Activated naive CD8-positive, alpha-beta T cell treated with anti-CD3 and anti-CD28 coated beads, Interleukin-2, amount 50 U/mL, for 24 hours (primary cell): ENCODE data around the gene EFCAB6.

Experiments used
- ATAC-seq: fragments of 150-1000 bp; cut with Tn5 transposase; one replicate; pipeline ENCODE4 v1.10.0; 2021
- DNase-seq: peaks from one replicate; pipeline ENCODE4 v3.0.0; 2021
- H3K27ac Mint-ChIP-seq: one replicate; pipeline ENCODE4 v1.8.0; 2021; ENCODE audit warnings: mild to moderate bottlenecking, mixed read lengths
- H3K27me3 Mint-ChIP-seq: one replicate; pipeline ENCODE4 v1.8.0; 2021; ENCODE audit warnings: mixed read lengths
- H3K36me3 Mint-ChIP-seq: one replicate; pipeline ENCODE4 v1.8.0; 2021; ENCODE audit warnings: low read depth, mixed read lengths
- H3K4me1 Mint-ChIP-seq: one replicate; pipeline ENCODE4 v1.8.0; 2021; ENCODE audit warnings: mixed read lengths
- H3K4me3 Mint-ChIP-seq: one replicate; pipeline ENCODE4 v1.8.0; 2021; ENCODE audit warnings: mild to moderate bottlenecking, moderate library complexity, mixed read lengths
- H3K9me3 Mint-ChIP-seq: one replicate; pipeline ENCODE4 v1.8.0; 2021; ENCODE audit warnings: mixed read lengths

Gene EFCAB6

DNA sequence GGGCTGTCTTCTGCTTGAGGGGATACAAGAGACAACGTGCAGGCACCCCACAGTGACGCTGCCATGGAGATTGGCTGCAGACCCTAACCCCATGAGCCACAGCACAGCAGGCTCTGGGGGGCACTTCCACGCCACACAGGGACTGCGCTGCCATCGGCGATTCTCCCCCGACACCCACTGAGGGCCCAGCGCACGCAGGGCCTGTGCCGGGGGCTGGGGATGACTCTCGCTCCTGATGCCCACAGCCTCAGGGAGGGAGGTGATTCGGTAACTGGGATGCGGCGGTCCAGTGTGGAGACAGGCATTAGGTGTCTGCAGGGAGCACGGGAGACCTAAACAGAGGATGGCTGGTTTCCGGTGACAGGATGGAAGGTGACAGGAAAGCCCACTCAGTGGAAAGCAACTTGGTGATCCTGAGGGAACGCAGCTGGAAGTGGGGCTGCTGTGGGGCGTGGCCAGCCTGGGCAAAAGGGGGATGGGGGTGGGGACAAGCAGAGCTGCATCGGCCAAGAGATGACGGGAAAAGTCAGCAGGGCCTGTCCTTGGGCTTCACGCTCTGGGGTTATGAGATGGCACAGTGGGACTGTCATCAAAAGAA, 37.7 kb downstream of the EFCAB6 start:
- Mint-ChIP-seq H3K27me3 (peaks cover 5% of the 10 kb centered on the region), H3K4me1 (no peaks in the 10 kb centered on the region), H3K36me3 (no peaks in the 10 kb centered on the region), H3K4me3 (no peak overlapping the region), H3K9me3 (no peaks in the 10 kb centered on the region), H3K27ac (no peak overlapping the region)
- DNase-seq (no peak), ATAC-seq (no peak)

GRCh38 chr22:43772831-43773230, 39.3 kb downstream of the EFCAB6 start:
- Mint-ChIP-seq H3K4me3 (no peak overlapping the region), H3K36me3 (no peaks in the 10 kb centered on the region), H3K27ac (no peak overlapping the region), H3K9me3 (no peaks in the 10 kb centered on the region), H3K27me3 (peaks cover 5% of the 10 kb centered on the region), H3K4me1 (no peaks in the 10 kb centered on the region)
- ATAC-seq, result no peak
- no peak for DNase-seq

DNA sequence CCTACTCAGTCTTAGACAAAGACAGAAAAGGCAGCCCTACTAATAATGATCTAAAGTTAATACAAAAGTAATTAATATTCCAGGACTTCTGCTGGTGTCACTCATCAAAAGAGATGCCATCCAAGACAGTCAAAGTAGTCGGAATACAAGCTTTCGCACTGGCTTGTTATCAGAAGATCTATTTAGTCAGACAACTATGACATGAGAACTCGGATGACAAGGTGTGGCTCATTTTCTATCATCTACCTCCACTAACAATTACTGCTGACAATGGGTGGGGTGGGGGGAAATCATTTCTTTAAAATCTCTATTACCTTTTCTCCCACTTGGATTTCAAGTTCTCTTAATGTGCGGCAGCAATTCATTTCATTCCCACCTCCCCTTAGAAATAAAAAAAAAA, 56.7 kb downstream of the EFCAB6 start:
- Mint-ChIP-seq H3K27me3 (peaks cover 13% of the 10 kb centered on the region), H3K4me3 (no peak overlapping the region), H3K4me1 (no peaks in the 10 kb centered on the region), H3K36me3 (no peaks in the 10 kb centered on the region), H3K27ac (no peak overlapping the region), H3K9me3 (no peaks in the 10 kb centered on the region)
- no peak for DNase-seq
- ATAC-seq, result no peak

DNA sequence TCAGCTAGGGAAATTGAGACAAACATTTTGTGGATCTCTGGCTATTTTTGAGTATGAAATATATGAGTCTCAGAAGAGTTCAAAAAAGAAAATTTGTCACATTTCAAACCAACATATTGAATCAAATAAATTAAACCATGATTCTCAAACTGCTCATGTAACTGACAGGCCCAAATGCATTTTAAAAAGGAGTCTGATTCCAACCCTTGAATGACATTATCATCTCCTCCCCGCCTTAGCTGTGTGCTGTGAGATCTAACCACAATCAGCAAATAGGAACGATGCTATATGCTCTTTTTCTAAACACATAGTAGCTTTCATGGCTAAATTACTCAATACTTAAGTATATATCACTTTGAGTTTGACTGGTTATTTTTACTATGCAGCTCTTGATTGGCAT, 57.1 kb downstream of the EFCAB6 start:
- ATAC-seq (no peak), DNase-seq (no peak)
- Mint-ChIP-seq H3K4me1 (no peaks in the 10 kb centered on the region), H3K9me3 (no peaks in the 10 kb centered on the region), H3K4me3 (no peak overlapping the region), H3K27me3 (peaks cover 13% of the 10 kb centered on the region), H3K36me3 (no peaks in the 10 kb centered on the region), H3K27ac (no peak overlapping the region)

GRCh38 chr22:43754176-43754575, 57.9 kb downstream of the EFCAB6 start:
- Mint-ChIP-seq H3K9me3 (no peaks in the 10 kb centered on the region), H3K36me3 (no peaks in the 10 kb centered on the region), H3K4me3 (no peak overlapping the region), H3K4me1 (no peaks in the 10 kb centered on the region), H3K27me3 (peaks cover 13% of the 10 kb centered on the region), H3K27ac (no peak overlapping the region)
- DNase-seq (no peak), ATAC-seq (no peak)

GRCh38 chr22:43753688-43754087, 58.4 kb downstream of the EFCAB6 start:
- H3K4me1 Mint-ChIP-seq, result no peaks in the 10 kb centered on the region
- ATAC-seq (no peak), DNase-seq (no peak)

GRCh38 chr22:43750751-43751150, 61.4 kb downstream of the EFCAB6 start:
- ATAC-seq (no peak), DNase-seq (no peak)
- no peaks in the 10 kb centered on the region for H3K4me1 Mint-ChIP-seq
- H3K36me3 Mint-ChIP-seq, result no peaks in the 10 kb centered on the region
- no peaks in the 10 kb centered on the region for H3K9me3 Mint-ChIP-seq
- peaks cover 13% of the 10 kb centered on the region for H3K27me3 Mint-ChIP-seq
- no peak overlapping the region for H3K4me3 Mint-ChIP-seq
- H3K27ac Mint-ChIP-seq, result no peak overlapping the region

More at GRCh38 chr22:43753688-43754087, 58.4 kb downstream of the EFCAB6 start:
- H3K9me3 Mint-ChIP-seq, result no peaks in the 10 kb centered on the region
- no peak overlapping the region for H3K4me3 Mint-ChIP-seq
- no peaks in the 10 kb centered on the region for H3K36me3 Mint-ChIP-seq
- H3K27me3 Mint-ChIP-seq, result peaks cover 13% of the 10 kb centered on the region
- no peak overlapping the region for H3K27ac Mint-ChIP-seq

DNA sequence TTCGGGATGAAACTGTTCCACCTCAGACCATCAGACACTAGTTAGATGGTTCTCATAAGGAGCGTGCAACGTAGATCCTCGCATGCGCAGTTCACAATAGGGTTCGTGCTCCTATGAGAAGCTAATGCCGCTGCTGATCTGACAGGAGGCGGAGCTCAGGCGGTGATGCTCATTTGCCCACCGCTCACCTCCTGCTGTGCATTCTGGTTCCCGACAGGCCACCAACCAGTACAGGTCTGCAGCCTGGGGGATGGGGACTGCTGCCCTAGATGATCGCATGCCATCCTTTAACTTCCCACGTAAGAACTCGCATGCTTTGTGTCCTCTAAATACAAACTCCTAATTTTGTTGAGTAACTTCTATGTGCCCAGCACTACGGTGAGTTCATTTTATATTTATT, 62.6 kb downstream of the EFCAB6 start:
- H3K27ac Mint-ChIP-seq, result no peak overlapping the region
- DNase-seq (no peak), ATAC-seq (no peak)
- H3K4me3 Mint-ChIP-seq, result no peak overlapping the region
- H3K27me3 Mint-ChIP-seq, result peaks cover 9% of the 10 kb centered on the region
- H3K36me3 Mint-ChIP-seq, result no peaks in the 10 kb centered on the region
- no peaks in the 10 kb centered on the region for H3K4me1 Mint-ChIP-seq
- no peaks in the 10 kb centered on the region for H3K9me3 Mint-ChIP-seq

- DNase-seq (no peak), ATAC-seq (no peak)
- Mint-ChIP-seq H3K4me3 (no peak overlapping the region), H3K9me3 (no peaks in the 10 kb centered on the region), H3K36me3 (no peaks in the 10 kb centered on the region), H3K4me1 (no peaks in the 10 kb centered on the region), H3K27me3 (peaks cover 15% of the 10 kb centered on the region), H3K27ac (no peak overlapping the region)
Measured at GRCh38 chr22:43747877-43748276, 64.2 kb downstream of the EFCAB6 start.

DNA sequence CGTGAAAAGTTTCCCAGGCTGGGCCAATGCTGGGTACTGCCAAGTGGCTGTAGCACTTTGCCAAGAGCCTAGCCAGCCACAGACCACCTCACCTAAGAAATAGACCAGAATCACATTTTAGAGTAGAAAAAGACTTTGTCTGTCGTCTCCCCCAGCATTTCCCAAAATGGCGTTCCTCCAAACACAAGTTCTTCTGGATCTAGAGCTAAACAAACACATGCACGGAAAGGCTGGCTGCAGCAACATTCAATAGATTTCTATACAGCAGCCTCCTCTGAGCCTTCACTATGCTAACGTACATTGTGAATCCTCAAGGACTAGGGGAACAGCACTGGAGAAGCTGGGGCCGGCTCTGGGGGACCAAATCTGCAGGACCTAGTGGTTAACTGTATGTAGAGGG, 65.0 kb downstream of the EFCAB6 start:
- ATAC-seq (no peak), DNase-seq (no peak)
- Mint-ChIP-seq H3K4me3 (no peak overlapping the region), H3K27ac (no peak overlapping the region), H3K9me3 (no peaks in the 10 kb centered on the region), H3K36me3 (no peaks in the 10 kb centered on the region), H3K27me3 (peaks cover 15% of the 10 kb centered on the region), H3K4me1 (no peaks in the 10 kb centered on the region)

GRCh38 chr22:43745783-43746356, 66.2 kb downstream of the EFCAB6 start:
- Mint-ChIP-seq H3K4me1 (no peaks in the 10 kb centered on the region), H3K27ac (no peak overlapping the region), H3K27me3 (peaks cover 9% of the 10 kb centered on the region), H3K4me3 (no peak overlapping the region), H3K36me3 (no peaks in the 10 kb centered on the region), H3K9me3 (no peaks in the 10 kb centered on the region)
- DNase-seq, result no peak
- no peak for ATAC-seq

- no peak for DNase-seq
- no peaks in the 10 kb centered on the region for H3K36me3 Mint-ChIP-seq
- H3K4me1 Mint-ChIP-seq, result no peaks in the 10 kb centered on the region
- no peak for ATAC-seq
- H3K27ac Mint-ChIP-seq, result no peak overlapping the region
- no peaks in the 10 kb centered on the region for H3K9me3 Mint-ChIP-seq
- no peak overlapping the region for H3K4me3 Mint-ChIP-seq
- peaks cover 9% of the 10 kb centered on the region for H3K27me3 Mint-ChIP-seq
Measured at GRCh38 chr22:43745411-43745770, 66.7 kb downstream of the EFCAB6 start.

DNA sequence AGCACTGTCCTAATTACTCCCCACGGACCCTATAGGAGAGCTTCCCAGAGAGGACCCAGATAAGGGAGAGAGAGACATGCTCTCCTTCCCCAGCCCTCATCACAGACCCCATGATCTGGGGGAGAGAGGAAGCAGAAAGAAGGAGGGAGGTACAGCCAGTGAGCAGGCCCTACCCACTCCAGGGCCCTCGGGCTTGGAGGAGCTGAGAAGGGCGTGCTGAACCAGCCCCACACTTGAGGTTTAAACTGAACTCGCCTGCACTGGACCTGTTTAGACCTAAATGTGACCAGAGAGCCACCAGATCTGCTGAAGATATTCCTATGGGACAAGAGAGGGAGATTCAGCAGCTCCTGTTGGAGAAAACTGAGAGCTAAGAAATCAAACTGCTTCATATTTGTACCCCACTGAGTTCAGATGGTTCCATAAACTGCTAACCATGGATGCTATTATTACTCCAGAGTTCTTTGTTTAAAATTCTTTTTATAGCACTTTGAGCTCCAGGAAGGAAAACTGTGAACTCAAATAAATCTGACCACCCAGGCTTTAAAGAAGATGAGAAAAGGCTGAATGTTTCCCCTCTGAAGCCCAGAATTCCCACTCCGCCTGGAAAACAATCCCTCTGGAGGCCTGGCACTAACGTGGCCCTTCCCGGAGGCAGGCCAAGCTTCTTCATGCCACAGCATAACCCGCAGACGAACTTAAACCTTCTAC, 67.2 kb downstream of the EFCAB6 start:
- Mint-ChIP-seq H3K4me3 (no peak overlapping the region), H3K27ac (no peak overlapping the region), H3K36me3 (no peaks in the 10 kb centered on the region), H3K9me3 (no peaks in the 10 kb centered on the region), H3K27me3 (peaks cover 9% of the 10 kb centered on the region), H3K4me1 (no peaks in the 10 kb centered on the region)
- no peak for ATAC-seq
- DNase-seq, result no peak

DNA sequence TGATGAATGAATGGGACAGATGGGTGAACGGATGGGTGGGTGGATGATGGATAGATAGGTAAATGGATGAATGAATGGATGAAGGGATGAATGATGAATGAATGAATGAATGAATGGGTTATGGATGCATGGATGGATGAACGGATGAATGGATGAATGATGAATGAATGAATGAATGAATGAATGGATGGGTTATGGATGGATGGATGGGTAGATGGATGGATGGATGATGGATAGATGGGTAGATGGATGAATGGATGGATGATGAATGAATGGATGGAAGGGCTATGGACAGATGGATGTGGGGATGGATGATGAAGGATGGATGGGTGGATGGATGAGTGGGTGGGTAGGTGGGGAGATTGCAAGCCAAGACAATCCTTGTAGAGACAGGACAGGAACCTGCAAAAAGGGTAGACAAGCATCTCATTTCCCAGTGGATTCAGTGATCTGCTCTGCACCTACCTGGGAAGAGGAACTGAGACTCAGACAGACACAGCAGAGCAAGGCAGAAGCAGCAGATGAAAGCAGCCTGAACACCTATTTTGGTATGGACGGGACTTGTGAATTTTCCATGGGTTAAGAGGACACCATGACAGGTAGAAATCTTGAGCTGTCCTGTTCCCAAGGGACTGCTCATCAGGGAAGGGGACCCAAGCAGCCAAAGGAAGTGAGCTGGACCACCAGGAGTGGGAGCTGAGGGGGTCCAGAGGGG, 68.0 kb downstream of the EFCAB6 start:
- Mint-ChIP-seq H3K9me3 (no peaks in the 10 kb centered on the region), H3K4me1 (no peaks in the 10 kb centered on the region), H3K27me3 (peaks cover 9% of the 10 kb centered on the region), H3K27ac (no peak overlapping the region), H3K4me3 (no peak overlapping the region), H3K36me3 (no peaks in the 10 kb centered on the region)
- DNase-seq, result no peak
- no peak for ATAC-seq

- peaks cover 9% of the 10 kb centered on the region for H3K27me3 Mint-ChIP-seq
- no peaks in the 10 kb centered on the region for H3K9me3 Mint-ChIP-seq
- DNase-seq (no peak), ATAC-seq (no peak)
- no peaks in the 10 kb centered on the region for H3K36me3 Mint-ChIP-seq
- H3K27ac Mint-ChIP-seq, result no peak overlapping the region
- H3K4me3 Mint-ChIP-seq, result no peak overlapping the region
- no peaks in the 10 kb centered on the region for H3K4me1 Mint-ChIP-seq
Measured at GRCh38 chr22:43743131-43743530, 69.0 kb downstream of the EFCAB6 start.
